ENCODE measurements around the gene SUGT1.
"Not testable (repeated sequence)": the region's sequence is repeated elsewhere in the genome, so short reads cannot be mapped to it uniquely, and the experiment has no call there.

The SUGT1 gene

GRCh38 chr13:52707375-52707774, 54.7 kb downstream of the SUGT1 start:
- no peak overlapping the region for H3K27ac ChIP-seq (ENCODE audit: low read depth, low read length, severe bottlenecking)
- no CpG with 5 or more reads among the region's 1 CpG for WGBS, 2 experiments (ENCODE audit: insufficient coverage in 2 of 2)
- H3K9me3 ChIP-seq (ENCODE audit: control insufficient read depth, low read length): no peaks in the 10 kb centered on the region
- no peaks in the 10 kb centered on the region for H3K4me1 ChIP-seq (ENCODE audit: control insufficient read depth, insufficient read depth, low read length, poor library complexity, severe bottlenecking)
- H3K4me3 ChIP-seq (ENCODE audit: extremely low read depth, insufficient read depth, low read length, poor library complexity, severe bottlenecking): no peak overlapping the region
- H3K36me3 ChIP-seq (ENCODE audit: control insufficient read depth, insufficient read depth, low read length): no peaks in the 10 kb centered on the region

- not testable (repeated sequence) for H3K27ac ChIP-seq (ENCODE audit: low read depth, low read length, severe bottlenecking); H3K36me3 ChIP-seq (ENCODE audit: control insufficient read depth, insufficient read depth, low read length); H3K9me3 ChIP-seq (ENCODE audit: control insufficient read depth, low read length); H3K4me1 ChIP-seq (ENCODE audit: control insufficient read depth, insufficient read depth, low read length, poor library complexity, severe bottlenecking); H3K4me3 ChIP-seq (ENCODE audit: extremely low read depth, insufficient read depth, low read length, poor library complexity, severe bottlenecking)
- 89 to 93% methylated on average over 8 to 9 of the region's 12 CpGs for WGBS, 2 experiments (ENCODE audit: insufficient coverage in 2 of 2)
Measured at GRCh38 chr13:52708266-52708665, 55.6 kb downstream of the SUGT1 start.

- no peaks in the 10 kb centered on the region for H3K4me1 ChIP-seq (ENCODE audit: control insufficient read depth, insufficient read depth, low read length, poor library complexity, severe bottlenecking)
- no peaks in the 10 kb centered on the region for H3K36me3 ChIP-seq (ENCODE audit: control insufficient read depth, insufficient read depth, low read length)
- H3K4me3 ChIP-seq (ENCODE audit: extremely low read depth, insufficient read depth, low read length, poor library complexity, severe bottlenecking): no peak overlapping the region
- H3K9me3 ChIP-seq (ENCODE audit: control insufficient read depth, low read length): no peaks in the 10 kb centered on the region
- H3K27ac ChIP-seq (ENCODE audit: low read depth, low read length, severe bottlenecking): no peak overlapping the region
- 68 to 75% methylated on average over 2 of the region's 3 CpGs for WGBS, 2 experiments (ENCODE audit: insufficient coverage in 2 of 2)
Measured at GRCh38 chr13:52711286-52711685, 58.6 kb downstream of the SUGT1 start.

- no peaks in the 10 kb centered on the region for H3K9me3 ChIP-seq (ENCODE audit: control insufficient read depth, low read length)
- 63 to 71% methylated on average over 2 of the region's 3 CpGs for WGBS, 2 experiments (ENCODE audit: insufficient coverage in 2 of 2)
- no peaks in the 10 kb centered on the region for H3K4me1 ChIP-seq (ENCODE audit: control insufficient read depth, insufficient read depth, low read length, poor library complexity, severe bottlenecking)
- H3K27ac ChIP-seq (ENCODE audit: low read depth, low read length, severe bottlenecking): no peak overlapping the region
- H3K36me3 ChIP-seq (ENCODE audit: control insufficient read depth, insufficient read depth, low read length): no peaks in the 10 kb centered on the region
- H3K4me3 ChIP-seq (ENCODE audit: extremely low read depth, insufficient read depth, low read length, poor library complexity, severe bottlenecking): no peak overlapping the region
Measured at GRCh38 chr13:52712385-52712784, 59.7 kb downstream of the SUGT1 start.

GRCh38 chr13:52713894-52714293, 61.3 kb downstream of the SUGT1 start:
- no peaks in the 10 kb centered on the region for H3K4me1 ChIP-seq (ENCODE audit: control insufficient read depth, insufficient read depth, low read length, poor library complexity, severe bottlenecking)
- no peak overlapping the region for H3K4me3 ChIP-seq (ENCODE audit: extremely low read depth, insufficient read depth, low read length, poor library complexity, severe bottlenecking)
- no peaks in the 10 kb centered on the region for H3K36me3 ChIP-seq (ENCODE audit: control insufficient read depth, insufficient read depth, low read length)
- 65 to 100% methylated on average over 2 of the region's 3 CpGs for whole genome bisulfite sequencing, 2 experiments (ENCODE audit: insufficient coverage in 2 of 2)
- H3K9me3 ChIP-seq (ENCODE audit: control insufficient read depth, low read length): no peaks in the 10 kb centered on the region
- H3K27ac ChIP-seq (ENCODE audit: low read depth, low read length, severe bottlenecking): no peak overlapping the region

GRCh38 chr13:52720904-52721303, 68.3 kb downstream of the SUGT1 start:
- WGBS, 2 experiments (ENCODE audit: insufficient coverage in 2 of 2): 77% methylated on average over 3 of the region's 7 CpGs; no CpG with 5 or more reads in 1 of the 2 experiments
- not testable (repeated sequence) for H3K4me1 ChIP-seq (ENCODE audit: control insufficient read depth, insufficient read depth, low read length, poor library complexity, severe bottlenecking); H3K36me3 ChIP-seq (ENCODE audit: control insufficient read depth, insufficient read depth, low read length); H3K4me3 ChIP-seq (ENCODE audit: extremely low read depth, insufficient read depth, low read length, poor library complexity, severe bottlenecking); H3K9me3 ChIP-seq (ENCODE audit: control insufficient read depth, low read length); H3K27ac ChIP-seq (ENCODE audit: low read depth, low read length, severe bottlenecking)

- H3K36me3 ChIP-seq (ENCODE audit: control insufficient read depth, insufficient read depth, low read length); H3K4me3 ChIP-seq (ENCODE audit: extremely low read depth, insufficient read depth, low read length, poor library complexity, severe bottlenecking); H3K9me3 ChIP-seq (ENCODE audit: control insufficient read depth, low read length); H3K4me1 ChIP-seq (ENCODE audit: control insufficient read depth, insufficient read depth, low read length, poor library complexity, severe bottlenecking); H3K27ac ChIP-seq (ENCODE audit: low read depth, low read length, severe bottlenecking): not testable (repeated sequence)
- WGBS, 2 experiments (ENCODE audit: insufficient coverage in 2 of 2): 100% methylated on average over 1 to 2 of the region's 2 CpGs
Measured at GRCh38 chr13:52721356-52721755, 68.7 kb downstream of the SUGT1 start.

- Histone ChIP-seq H3K4me1 (ENCODE audit: control insufficient read depth, insufficient read depth, low read length, poor library complexity, severe bottlenecking) (peaks cover 2% of the 10 kb centered on the region), H3K27ac (ENCODE audit: low read depth, low read length, severe bottlenecking) (no peak overlapping the region), H3K36me3 (ENCODE audit: control insufficient read depth, insufficient read depth, low read length) (no peaks in the 10 kb centered on the region), H3K4me3 (ENCODE audit: extremely low read depth, insufficient read depth, low read length, poor library complexity, severe bottlenecking) (no peak overlapping the region), H3K9me3 (ENCODE audit: control insufficient read depth, low read length) (no peaks in the 10 kb centered on the region)
- 88 to 95% methylated on average over 3 of the region's 4 CpGs for WGBS, 2 experiments (ENCODE audit: insufficient coverage in 2 of 2)
Measured at GRCh38 chr13:52723181-52723580, 70.5 kb downstream of the SUGT1 start.

GRCh38 chr13:52725302-52725701, 72.7 kb downstream of the SUGT1 start:
- no peaks in the 10 kb centered on the region for H3K9me3 ChIP-seq (ENCODE audit: control insufficient read depth, low read length)
- 100% methylated on average over 1 of the region's 1 CpG; no CpG with 5 or more reads in 1 of the 2 experiments for WGBS, 2 experiments (ENCODE audit: insufficient coverage in 2 of 2)
- H3K27ac ChIP-seq (ENCODE audit: low read depth, low read length, severe bottlenecking): no peak overlapping the region
- H3K4me3 ChIP-seq (ENCODE audit: extremely low read depth, insufficient read depth, low read length, poor library complexity, severe bottlenecking): no peak overlapping the region
- H3K36me3 ChIP-seq (ENCODE audit: control insufficient read depth, insufficient read depth, low read length): no peaks in the 10 kb centered on the region
- H3K4me1 ChIP-seq (ENCODE audit: control insufficient read depth, insufficient read depth, low read length, poor library complexity, severe bottlenecking): peaks cover 2% of the 10 kb centered on the region

GRCh38 chr13:52726258-52726657, 73.6 kb downstream of the SUGT1 start:
- Histone ChIP-seq H3K4me3 (ENCODE audit: extremely low read depth, insufficient read depth, low read length, poor library complexity, severe bottlenecking) (no peak overlapping the region), H3K27ac (ENCODE audit: low read depth, low read length, severe bottlenecking) (no peak overlapping the region), H3K9me3 (ENCODE audit: control insufficient read depth, low read length) (no peaks in the 10 kb centered on the region), H3K36me3 (ENCODE audit: control insufficient read depth, insufficient read depth, low read length) (no peaks in the 10 kb centered on the region), H3K4me1 (ENCODE audit: control insufficient read depth, insufficient read depth, low read length, poor library complexity, severe bottlenecking) (peaks cover 2% of the 10 kb centered on the region)
- 92% methylated on average over 2 of the region's 2 CpGs; no CpG with 5 or more reads in 1 of the 2 experiments for WGBS, 2 experiments (ENCODE audit: insufficient coverage in 2 of 2)

- H3K4me1 ChIP-seq (ENCODE audit: control insufficient read depth, insufficient read depth, low read length, poor library complexity, severe bottlenecking): peaks cover 6% of the 10 kb centered on the region
- H3K4me3 ChIP-seq (ENCODE audit: extremely low read depth, insufficient read depth, low read length, poor library complexity, severe bottlenecking): no peak overlapping the region
- H3K27ac ChIP-seq (ENCODE audit: low read depth, low read length, severe bottlenecking): no peak overlapping the region
- no peaks in the 10 kb centered on the region for H3K36me3 ChIP-seq (ENCODE audit: control insufficient read depth, insufficient read depth, low read length)
- WGBS, 2 experiments (ENCODE audit: insufficient coverage in 2 of 2): 73 to 100% methylated on average over 2 of the region's 4 CpGs
- no peaks in the 10 kb centered on the region for H3K9me3 ChIP-seq (ENCODE audit: control insufficient read depth, low read length)
Measured at GRCh38 chr13:52734075-52734623, 81.5 kb downstream of the SUGT1 start.

Data from mesodermal cell (in vitro differentiated cells).